Inferior parietal cortex (tissue), 1 donor: ENCODE measurements around the gene NATD1.

Source experiments
- DNase-seq: peaks from one replicate; pipeline ENCODE4 v3.0.0-alpha.2; 2016; ENCODE audit errors: extremely low spot score

Gene NATD1, protein sequence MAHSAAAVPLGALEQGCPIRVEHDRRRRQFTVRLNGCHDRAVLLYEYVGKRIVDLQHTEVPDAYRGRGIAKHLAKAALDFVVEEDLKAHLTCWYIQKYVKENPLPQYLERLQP

GRCh38 chr17:21252796-21253645, at the start of gene NATD1:
NATD1 (minus strand) TSS chr17:21253410; CDS start chr17:21253264, 146 bp downstream.
- peak; percentile 71 for DNase-seq

GRCh38 chr17:21301593-21302550, 48.7 kb upstream of the NATD1 start:
- no peak for DNase-seq

- no peak for DNase-seq
Measured at GRCh38 chr17:21300601-21301571, 47.7 kb upstream of the NATD1 start.

DNA sequence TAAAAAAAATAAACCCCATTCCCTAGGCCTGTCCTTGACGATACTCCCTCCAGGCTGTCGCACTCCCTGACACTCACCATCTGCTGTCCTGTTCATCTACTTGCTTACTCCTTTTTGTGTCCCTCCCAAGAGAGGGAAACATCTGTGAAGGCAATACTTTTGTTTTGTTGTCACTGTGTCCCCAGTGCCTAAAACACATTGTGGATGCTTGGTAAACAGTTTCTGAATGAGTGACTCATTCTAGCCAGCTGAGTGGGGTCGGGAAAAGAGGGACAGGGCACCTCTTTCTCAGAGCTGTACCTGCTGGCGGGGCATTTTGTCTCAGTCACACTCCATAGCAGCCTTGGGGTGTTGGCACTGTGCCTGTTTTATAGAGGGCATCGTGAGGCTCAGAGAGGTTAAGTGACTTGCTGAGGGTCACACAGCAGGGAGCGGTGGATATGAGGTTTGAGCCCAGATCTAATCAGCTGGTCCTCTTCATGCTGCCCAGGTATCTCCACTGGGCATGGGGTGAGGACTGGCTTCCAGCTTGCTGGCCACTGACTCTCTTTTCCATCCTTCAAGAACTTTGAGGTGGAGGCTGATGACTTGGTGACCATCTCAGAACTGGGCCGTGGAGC, 46.9 kb upstream of the NATD1 start:
- no peak for DNase-seq

DNA sequence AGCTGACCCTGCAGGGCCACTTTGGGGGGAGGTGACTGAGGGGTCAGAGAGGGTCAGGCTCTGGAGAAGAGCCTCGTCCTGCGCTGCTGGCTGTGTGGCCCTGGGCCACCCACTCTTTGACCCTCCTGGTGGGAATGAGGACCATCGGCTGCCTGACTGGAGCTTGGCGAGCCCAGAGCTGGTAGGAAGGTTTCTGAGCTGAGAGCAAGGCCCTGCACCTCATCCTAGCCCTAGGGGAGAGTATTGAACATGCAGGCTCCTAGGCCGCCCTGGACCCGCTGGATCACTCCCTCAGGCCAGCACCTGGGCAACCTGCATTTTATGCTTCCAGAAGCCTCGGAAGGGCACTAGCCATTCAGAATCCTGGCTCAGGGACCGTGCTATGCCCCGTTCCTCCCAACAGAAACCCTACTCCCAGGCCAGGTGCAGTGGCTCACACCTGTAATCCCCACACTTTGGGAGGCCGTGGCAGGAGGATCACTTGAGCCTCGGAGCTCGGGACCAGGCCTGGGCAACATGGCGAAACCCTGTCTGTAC, 45.8 kb upstream of the NATD1 start:
- no peak for DNase-seq

DNA sequence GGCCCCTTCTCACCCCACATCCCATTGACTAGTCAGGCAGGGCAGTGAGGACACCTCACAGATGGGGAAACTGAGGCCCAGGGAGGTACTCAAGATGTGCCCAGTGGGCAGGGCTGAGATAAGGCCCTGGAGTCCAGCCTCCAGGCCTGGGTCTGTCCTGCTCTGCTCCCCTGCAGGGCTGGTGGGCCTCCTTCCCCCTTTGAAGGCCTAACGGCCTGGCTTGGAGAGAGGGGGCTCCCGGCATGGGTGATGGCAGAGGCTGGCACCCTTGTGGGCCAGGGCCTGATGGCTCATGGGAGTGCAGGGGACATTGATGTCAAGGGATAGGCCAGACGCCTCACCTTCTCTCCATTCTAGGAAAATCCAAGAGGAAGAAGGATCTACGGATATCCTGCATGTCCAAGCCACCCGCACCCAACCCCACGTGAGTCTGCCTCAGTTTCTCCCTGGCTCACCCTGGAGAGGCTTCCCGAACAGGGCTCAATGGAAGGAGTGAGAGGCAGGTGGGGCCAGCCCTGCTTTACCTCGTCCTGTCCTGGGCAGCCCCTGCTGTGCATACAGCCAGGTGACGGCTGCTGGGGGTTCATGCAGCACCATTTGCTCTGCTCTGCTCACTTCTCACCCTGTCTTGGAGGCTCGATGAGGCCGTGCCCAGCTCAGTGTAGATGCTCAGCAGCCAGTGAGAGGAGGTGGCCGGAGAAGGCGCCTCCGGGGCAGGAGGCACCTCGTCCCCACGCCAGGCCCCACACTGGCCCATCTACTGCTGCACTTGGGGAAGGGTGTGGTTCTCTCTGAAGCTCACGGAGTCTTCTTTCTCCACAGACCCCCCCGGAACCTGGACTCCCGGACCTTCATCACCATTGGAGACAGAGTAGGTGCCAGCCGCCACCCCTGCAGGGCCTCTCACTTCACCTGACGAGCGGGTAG, 45.1 kb upstream of the NATD1 start:
- no peak for DNase-seq

- no peak for DNase-seq
Measured at GRCh38 chr17:21297597-21297996, 44.4 kb upstream of the NATD1 start.

- DNase-seq: no peak
Measured at GRCh38 chr17:21297026-21297520, 43.9 kb upstream of the NATD1 start.

DNA sequence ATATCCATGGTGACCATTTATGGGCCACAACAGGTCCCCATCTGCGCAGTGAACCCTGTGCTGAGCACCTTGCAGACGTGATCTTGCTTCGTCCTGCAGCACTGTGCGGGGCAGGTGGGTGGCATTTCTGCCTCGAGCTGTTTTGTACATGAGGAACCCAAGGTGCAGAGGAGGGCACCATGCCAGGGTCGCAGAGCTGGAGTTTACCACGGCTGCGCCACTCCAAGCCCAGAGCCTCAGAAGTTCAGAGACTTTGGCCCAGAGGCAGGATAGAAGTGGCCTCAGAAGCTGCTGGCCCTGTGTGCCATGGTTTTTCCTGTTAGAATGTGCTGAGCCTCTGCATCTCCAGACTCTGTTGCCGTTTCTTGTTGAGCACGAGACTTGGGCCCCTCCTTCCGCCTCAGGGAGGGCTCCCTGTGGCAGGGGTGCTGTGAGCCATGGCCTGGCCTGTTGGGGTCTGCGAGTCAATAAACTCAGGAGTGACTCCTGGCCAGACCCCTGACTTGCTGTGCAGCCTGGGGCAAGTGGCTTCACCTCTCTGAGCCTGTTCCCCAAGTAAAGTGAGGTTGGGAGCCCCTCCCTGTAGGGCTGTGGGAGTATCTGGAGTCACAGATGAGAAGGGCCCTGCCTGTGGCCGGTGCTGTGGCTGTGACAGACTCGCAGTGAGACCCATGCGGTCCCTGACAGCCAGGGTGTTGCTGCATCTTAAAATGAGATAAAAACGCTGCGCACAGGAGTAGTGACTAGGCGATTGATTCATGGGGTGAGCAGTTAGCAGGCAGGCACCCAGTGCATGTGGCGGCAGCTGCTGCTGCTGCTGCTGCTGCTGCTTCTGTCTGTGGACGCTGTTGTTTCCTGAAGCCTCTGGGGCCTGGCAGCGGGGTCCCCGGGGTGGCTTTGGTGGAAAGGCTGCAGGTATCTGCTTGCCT, 43.2 kb upstream of the NATD1 start:
- DNase-seq: no peak

GRCh38 chr17:21295036-21295952, 42.1 kb upstream of the NATD1 start:
- no peak for DNase-seq

- DNase-seq: no peak
Measured at GRCh38 chr17:21294321-21295035, 41.3 kb upstream of the NATD1 start.

- no peak for DNase-seq
Measured at GRCh38 chr17:21293831-21294210, 40.6 kb upstream of the NATD1 start.

DNA sequence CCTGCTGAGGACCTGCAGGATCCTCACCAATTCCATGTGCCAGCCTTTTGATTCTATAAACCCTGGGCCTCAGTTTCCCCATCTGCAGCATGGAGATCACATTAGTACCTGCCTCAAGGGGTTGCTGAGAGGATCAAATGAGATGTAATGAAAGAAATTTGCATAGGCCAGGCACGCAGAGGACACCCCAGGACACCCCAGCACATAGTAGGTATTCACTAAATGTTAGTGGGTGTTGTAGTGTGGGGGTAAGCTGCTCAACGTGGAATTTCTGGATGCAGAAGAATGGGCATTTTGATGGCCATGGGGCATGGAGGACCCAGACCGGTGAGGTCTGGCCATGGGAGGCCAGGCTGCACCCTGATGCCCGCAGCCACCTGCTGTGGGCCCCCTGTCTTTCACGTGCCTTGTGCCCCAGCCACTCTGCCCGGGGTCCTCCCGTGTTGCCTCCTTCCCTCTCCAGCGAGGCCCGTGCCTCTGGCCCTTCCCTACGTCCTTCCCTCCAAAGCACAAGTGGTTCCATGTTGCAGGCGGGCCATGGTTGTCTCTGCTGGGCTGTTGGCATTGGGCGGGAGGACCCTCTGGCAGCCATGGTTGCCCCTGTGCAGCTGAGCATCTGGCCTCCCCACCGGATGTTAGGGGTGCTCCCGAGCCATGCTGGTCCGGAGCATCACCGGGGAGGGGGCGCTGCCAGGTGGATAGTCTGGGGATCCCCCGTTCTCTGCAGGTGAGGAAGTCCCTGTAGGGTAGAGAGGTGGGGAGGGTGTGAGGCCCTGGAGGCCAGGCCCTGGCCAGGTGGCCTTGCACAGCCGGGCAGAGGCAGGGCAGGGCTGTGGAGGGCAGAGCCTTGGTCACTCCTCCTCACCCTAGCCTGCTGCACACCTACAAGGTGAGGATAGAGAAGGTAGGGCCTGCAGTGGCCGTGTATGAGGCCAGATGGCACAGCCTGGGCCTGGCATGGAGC, 39.9 kb upstream of the NATD1 start:
- no peak for DNase-seq

- DNase-seq: no peak
Measured at GRCh38 chr17:21291862-21292261, 38.7 kb upstream of the NATD1 start.

- DNase-seq: no peak
Measured at GRCh38 chr17:21291357-21291756, 38.1 kb upstream of the NATD1 start.
